ENCODE measurements around the gene ATP5F1B. TPM values are rescaled to one million over a fixed set of nuclear protein-coding genes. Genes with fewer than 3 reads are reported as not detected.

The ATP5F1B gene
- total RNA-seq, 1 experiment from 2014 or later: 1,051 TPM

DNA sequence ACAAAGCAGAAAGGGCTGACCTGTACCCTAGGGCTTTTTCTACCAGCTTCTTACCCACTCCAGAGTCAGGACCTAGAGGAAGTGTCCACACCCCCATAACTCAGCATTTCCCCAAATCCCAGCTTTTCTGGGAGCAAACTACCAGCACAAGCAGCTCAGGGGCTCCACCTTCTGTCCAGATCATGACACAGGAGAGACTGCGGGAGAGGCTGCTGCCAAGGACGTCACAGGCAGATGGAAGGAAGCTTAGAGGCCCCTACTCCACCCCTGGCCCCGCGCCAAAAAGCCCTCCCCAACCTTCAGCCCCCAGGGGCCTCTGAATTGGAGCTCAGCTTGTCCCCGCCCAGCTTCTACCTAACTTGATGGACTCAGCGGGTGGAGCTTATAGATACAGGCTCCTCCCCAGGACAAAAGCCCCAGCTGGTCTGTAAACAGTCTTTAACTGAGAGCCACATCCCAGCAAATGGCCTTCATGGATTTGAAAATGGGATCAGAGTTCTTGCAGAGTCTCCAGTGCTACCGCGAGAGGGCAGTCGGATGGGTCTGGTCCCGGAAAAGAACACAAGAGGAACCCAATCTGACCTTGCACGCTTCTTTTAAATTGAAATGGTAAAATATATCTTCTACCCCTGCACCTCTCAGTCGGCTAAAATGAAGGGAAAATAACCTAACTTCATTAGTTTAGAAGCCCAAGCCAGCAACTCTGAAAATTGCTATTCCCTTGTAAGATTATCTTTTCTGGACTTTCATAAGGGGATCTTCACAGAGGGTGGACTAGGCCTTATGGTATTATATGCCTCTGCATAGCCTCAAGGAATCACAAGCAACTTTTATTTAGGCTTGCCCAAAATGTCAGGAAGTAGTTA lies 8.9 kb downstream of the ATP5F1B start:
- H3K79me2 ChIP-seq (ENCODE audit: insufficient read depth, low read length): peaks cover 64% of the 10 kb centered on the region
- CTCF ChIA-PET: interaction anchor here (0.6 to 3.6 kb wide), 43 partner anchors 9 to 663 kb away, joined by 3 to 34 read pairs (median 4); partner anchors contain the start of genes ATP5F1B, CNPY2, PTGES3 and RAB5B

More for the DNA sequence above, 8.9 kb downstream of the ATP5F1B start:
- H3K9me2 ChIP-seq (ENCODE audit: insufficient read depth): no peaks in the 10 kb centered on the region
- H4K20me1 ChIP-seq (ENCODE audit: insufficient read depth): no peaks in the 10 kb centered on the region
- no peaks in the 10 kb centered on the region for H3K27me3 ChIP-seq (ENCODE audit: insufficient read depth, low read length)
- peak overlapping the region; percentile 79 for H3K9ac ChIP-seq (ENCODE audit: low read length)
- POLR2A ChIA-PET: interaction anchor here (0.5 to 2.3 kb wide), 15 partner anchors 8 to 448 kb away, joined by 3 to 23 read pairs (median 3); partner anchors contain the start of genes ATP5F1B, COQ10A, NACA and PTGES3
- intact Hi-C loops (cut with micrococcal nuclease): loop anchor here (2.0 kb wide), 4 partner anchors 52 to 518 kb away; partner anchors contain the start of genes PTGES3, RBMS2 and ZC3H10
- RAD21 ChIA-PET (ENCODE audit: low non-redundant PET in 1 of 2, low total read pairs in 2 of 2, uncharacterized antibody in 2 of 2, unreplicated experiment in 2 of 2): interaction anchor here (0.7 to 1.2 kb wide), 5 partner anchors 9 to 452 kb away, joined by 3 to 4 read pairs (median 3); partner anchors contain the start of genes RBMS2 (in 2 of the 2), ATP5F1B (in 1 of the 2) and NAB2 (in 1 of the 2)
- no peak overlapping the region for H2AFZ ChIP-seq (ENCODE audit: low read depth, low read length, poor library complexity, severe bottlenecking)
- H3K9me3 ChIP-seq (ENCODE audit: control insufficient read depth in 1 of 2, insufficient read depth in 1 of 2, low read depth in 1 of 2, low read length in 2 of 2): no peaks in the 10 kb centered on the region
- H3K4me3 ChIP-seq (replicated peaks in 1 of 2; ENCODE audit: low read depth in 1 of 2, low read length in 2 of 2): peak overlapping the region; percentile 80 to 93
- TF ChIP-seq POLR2AphosphoS5 (IDR thresholded peaks at IDR 0.05; ENCODE audit: low read depth, low read length) (peak; percentile 85), CTCF (IDR thresholded peaks at IDR 0.05 in 2 of 3, conservative IDR thresholded peaks at IDR 0.05 in 1 of 3; ENCODE audit: borderline replicate concordance in 1 of 3, insufficient read depth in 1 of 3, low read depth in 2 of 3, low read length in 2 of 3) (peak in 2 of 3 experiments; percentile 71 to 73; a peak in 4 of 6 replicates), POLR2A (IDR thresholded peaks at IDR 0.05; ENCODE audit: borderline replicate concordance, extremely low read depth, insufficient read depth, insufficient read length) (no peak)
- peak overlapping the region; percentile 88 for H3K27ac ChIP-seq (ENCODE audit: low read depth, low read length)
- peak; percentile 99 for DNase-seq (ENCODE audit: low read depth, low spot score)
- peaks cover 32 to 62% of the 10 kb centered on the region in 2 experiments for H3K4me1 ChIP-seq (ENCODE audit: control insufficient read depth in 1 of 2, insufficient read depth in 2 of 2, low read length in 2 of 2)
- H3K36me3 ChIP-seq (ENCODE audit: control insufficient read depth in 1 of 2, insufficient read depth in 2 of 2, low read length in 2 of 2): peaks cover 24 to 32% of the 10 kb centered on the region in 2 experiments
- peak; percentile 69 for ATAC-seq
- H3K4me2 ChIP-seq (ENCODE audit: low read length): peak overlapping the region; percentile 98
- TSS peak; percentile 62 for BruUV-seq (replicated peaks)

Measured in HCT116 (cell line).